Omental fat pad (tissue), 4 donors: ENCODE results near the gene FXYD2. TPM values are rescaled to one million over a fixed set of nuclear protein-coding genes. Genes with fewer than 3 reads are reported as not detected.
A peak's percentile ranks its signal among the peaks of the same experiment; 100 is the strongest.

Experiments
- ATAC-seq: fragments of 150-250 bp; one replicate; pipeline ENCODE4 v1.9.1; 2016; ENCODE audit warnings: mild to moderate bottlenecking, moderate library complexity; ENCODE audit not compliant: low FRiP score
- DNase-seq: peaks from one replicate; pipeline ENCODE4 v3.0.0-alpha.2; 2019; ENCODE audit warnings: low spot score
- total RNA-seq, 4 donors: library from RNA; depleted of rRNA; stranded (reverse); fragments of >200 nt; gene quantifications; one replicate each; pipeline ENCODE4 v1.1.0, GENCODE V29; 2016
- TF ChIP-seq, protein P1 (sequence below), 3 donors: fragments of 450-650 bp; IDR thresholded peaks; one replicate each; pipeline ENCODE4 v1.5.1; 2016 to 2017; ENCODE audit warnings: antibody characterized with exemption in 3 of 3, mild to moderate bottlenecking in 3 of 3, moderate library complexity in 2 of 3

Gene FXYD2
- total RNA-seq, 4 donors from 2014 or later: 1.1 to 4.3 (median 2.0) TPM

DNA sequence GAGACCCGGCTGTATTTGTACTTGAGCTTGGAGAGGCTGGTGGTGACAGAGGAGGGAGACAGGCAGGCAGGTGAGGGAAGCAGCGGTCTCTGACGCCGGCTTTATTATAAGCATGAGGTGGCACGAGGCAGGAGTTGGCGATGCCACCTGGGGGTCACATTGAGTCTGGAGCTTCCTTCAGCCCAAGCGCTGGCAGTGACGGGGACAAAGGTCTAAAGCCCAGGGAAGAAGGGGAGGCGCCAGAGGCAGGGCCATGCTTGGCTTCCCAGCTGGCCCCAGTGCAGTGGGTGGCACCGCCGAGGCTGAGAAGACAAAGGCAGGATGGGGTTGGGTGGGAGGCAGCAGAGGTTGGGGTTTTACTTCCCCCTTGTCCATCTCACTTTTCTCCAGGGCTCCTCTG is 4.5 kb downstream of the FXYD2 start:
- ATAC-seq: no peak
- DNase-seq: no peak
- TF ChIP-seq, protein P1, sequence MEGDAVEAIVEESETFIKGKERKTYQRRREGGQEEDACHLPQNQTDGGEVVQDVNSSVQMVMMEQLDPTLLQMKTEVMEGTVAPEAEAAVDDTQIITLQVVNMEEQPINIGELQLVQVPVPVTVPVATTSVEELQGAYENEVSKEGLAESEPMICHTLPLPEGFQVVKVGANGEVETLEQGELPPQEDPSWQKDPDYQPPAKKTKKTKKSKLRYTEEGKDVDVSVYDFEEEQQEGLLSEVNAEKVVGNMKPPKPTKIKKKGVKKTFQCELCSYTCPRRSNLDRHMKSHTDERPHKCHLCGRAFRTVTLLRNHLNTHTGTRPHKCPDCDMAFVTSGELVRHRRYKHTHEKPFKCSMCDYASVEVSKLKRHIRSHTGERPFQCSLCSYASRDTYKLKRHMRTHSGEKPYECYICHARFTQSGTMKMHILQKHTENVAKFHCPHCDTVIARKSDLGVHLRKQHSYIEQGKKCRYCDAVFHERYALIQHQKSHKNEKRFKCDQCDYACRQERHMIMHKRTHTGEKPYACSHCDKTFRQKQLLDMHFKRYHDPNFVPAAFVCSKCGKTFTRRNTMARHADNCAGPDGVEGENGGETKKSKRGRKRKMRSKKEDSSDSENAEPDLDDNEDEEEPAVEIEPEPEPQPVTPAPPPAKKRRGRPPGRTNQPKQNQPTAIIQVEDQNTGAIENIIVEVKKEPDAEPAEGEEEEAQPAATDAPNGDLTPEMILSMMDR (IDR thresholded peaks at IDR 0.05): no peak

DNA sequence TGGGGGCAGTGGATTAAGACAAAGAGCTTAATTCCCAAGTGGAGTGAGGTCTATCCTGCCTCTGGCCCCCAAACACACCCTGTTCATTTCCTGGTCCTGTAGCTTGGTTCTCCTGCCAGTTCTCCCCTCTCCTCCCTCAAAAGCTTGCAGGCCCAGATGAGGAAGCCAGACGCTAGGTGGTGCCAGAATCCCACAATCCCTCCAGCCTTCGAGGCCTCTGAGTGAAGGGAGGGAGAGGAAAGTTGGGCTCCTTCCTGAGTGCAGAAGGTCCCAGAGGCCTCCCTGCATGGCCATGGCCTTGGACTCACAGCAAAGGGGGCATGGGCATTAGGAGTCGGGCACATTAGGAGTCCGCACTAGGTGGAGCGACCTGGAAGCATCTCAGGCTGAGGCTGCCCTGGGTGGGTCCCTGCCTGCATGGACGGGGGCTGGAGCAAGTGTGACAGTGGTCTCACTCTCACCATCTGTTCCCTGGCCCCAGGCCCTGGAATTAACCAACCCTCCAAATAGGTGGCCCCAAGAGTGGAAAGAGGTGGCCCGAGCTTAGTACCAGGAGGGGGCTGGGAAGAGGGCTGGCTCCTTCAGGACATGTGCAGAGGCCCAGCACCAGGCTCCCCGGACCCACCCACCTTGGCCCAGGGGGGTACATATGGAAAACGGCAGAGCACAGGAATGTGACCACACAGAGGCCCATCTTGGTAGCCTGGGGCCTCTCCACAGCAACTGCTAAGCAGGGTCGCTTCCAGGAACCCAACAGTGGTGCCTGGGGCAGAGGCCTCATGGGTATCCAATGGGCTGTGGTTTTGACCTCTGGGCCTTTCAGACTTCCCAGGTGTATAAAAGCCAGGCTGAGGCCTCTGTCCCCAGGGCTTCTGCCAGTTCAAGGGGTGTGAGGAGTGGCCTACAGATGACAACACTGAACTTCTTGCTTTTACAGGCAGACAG is 5.2 kb downstream of the FXYD2 start:
- DNase-seq (no peak), ATAC-seq (no peak)
- TF ChIP-seq, protein P1 (IDR thresholded peaks at IDR 0.05): no peak

GRCh38 chr11:117818041-117818873 is 6.3 kb downstream of the FXYD2 start:
- ATAC-seq (peak; percentile 14), DNase-seq (no peak)
- TF ChIP-seq, protein P1 (IDR thresholded peaks at IDR 0.05): no peak

DNA sequence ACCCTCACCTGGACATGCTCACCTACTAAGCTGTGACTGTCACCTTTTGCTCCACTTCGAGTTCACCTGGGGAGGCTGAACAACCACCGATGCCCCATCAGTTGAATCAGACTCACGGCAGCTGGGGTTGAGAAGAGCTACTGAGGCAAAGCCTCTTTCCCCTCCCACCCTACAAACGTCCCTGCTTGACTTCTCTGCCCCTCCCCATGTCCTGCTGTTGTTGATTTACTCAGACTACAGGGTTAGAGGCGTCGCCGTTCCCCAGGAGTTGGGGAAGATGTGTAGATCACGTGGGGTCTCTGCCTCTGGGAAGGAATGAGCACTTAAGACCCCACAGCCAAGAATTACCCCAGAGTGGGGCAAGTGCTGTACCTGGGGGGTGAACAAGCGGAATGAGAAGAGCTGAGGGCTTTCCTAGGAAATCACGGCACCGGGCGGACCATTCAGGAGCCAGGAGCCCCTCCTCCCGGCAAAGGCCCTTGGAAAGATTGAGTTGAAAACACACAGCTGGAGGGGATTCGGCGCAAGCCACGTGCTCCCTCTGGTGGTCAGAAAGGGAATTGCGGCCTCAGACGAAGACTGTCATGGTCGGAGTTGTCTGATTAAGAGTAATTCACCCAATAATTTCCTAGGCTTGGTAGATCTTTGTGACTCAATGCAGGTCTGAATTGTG is 7.0 kb downstream of the FXYD2 start:
- TF ChIP-seq, protein P1 (IDR thresholded peaks at IDR 0.05): peak in 2 of 3 donors; percentile 93 to 99
- DNase-seq (peak; percentile 84), ATAC-seq (peak; percentile 75)

DNA sequence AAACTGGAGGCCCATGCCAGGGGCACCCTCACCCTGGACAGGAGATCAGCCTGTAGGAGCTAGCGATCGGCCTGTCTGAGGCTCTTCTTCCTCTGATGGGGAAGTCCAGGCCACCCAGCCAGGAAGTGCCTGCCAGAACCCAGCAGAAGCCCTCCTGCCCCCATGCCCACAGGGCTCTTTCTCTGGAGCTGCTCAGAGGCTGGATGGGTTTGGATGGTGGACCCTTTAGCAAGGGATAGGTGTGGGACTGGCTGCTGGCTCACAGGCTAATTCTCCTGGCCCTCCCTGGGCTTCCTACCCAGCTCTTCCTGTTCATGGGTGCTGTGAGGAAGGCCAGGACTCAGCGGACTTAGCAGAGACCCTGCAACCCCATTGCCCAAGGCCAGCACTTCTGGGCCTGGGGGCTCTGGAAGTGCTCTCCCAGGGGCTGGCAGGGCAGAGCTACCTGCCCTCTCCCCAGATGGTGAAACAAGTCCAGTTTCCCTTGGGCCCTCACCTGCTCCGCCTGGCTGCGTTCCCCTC is 7.6 kb downstream of the FXYD2 start:
- no peak for DNase-seq
- peak; percentile 10 for ATAC-seq
- TF ChIP-seq, protein P1 (IDR thresholded peaks at IDR 0.05): no peak

DNA sequence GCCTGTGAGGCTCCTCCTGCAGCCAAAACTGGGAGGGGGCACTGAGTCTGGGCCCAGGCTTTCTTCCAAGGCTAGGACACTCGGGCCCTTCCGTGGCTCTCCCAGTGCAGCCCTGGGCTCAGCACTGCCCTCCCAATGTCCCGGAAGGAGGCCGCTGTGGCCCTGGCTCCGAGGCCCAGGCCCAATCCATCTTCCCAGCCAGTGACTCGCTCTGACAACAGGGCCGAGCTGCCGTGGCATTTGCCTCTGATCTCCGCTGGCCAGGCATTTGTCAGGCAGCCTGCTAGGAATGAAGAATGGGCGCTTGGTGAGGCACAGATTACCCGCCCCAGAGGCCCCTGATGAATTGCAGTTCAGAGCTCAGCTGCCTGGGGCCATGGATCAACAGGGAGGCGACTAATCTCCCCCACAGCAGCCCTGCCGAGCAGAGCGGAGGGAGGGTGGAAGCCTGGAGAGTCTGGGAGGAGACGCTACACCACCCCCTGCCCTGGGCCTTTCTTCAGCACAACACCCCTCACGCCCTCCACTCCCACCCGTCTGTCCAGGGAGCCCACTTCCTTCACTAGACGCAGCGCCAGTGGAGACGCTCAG is 8.3 kb downstream of the FXYD2 start:
- ATAC-seq (peak; percentile 76), DNase-seq (no peak)
- TF ChIP-seq, protein P1 (IDR thresholded peaks at IDR 0.05): no peak
